SK-MEL-5 (cell line): ENCODE data around the gene APOC3. TPM values are rescaled to one million over a fixed set of nuclear protein-coding genes. Genes with fewer than 3 reads are reported as not detected.
"Not testable (repeated sequence)": the region's sequence is repeated elsewhere in the genome, so short reads cannot be mapped to it uniquely, and the experiment has no call there.

Source experiments
- DNase-seq: peaks from one replicate; pipeline ENCODE4 v3.0.0-alpha.2; 2016; ENCODE audit warnings: low read depth, low spot score
- in situ Hi-C: cut with HindIII; loops from 2 replicates; pipeline ENCODE4 v1.10.0; 2016; ENCODE audit warnings: low sequenced_read_pairs, high pct_unique_total_duplicates, low pct_unique_long_range_greater_than_20kb
- total RNA-seq: library from RNA; depleted of rRNA; stranded (reverse); fragments of >200 nt; shearing (Covaris generic); gene quantifications from 2 replicates; pipeline ENCODE4 v1.2.3, GENCODE V29; 2014

The APOC3 gene
- total RNA-seq, 1 experiment from 2014 or later: not detected

DNA sequence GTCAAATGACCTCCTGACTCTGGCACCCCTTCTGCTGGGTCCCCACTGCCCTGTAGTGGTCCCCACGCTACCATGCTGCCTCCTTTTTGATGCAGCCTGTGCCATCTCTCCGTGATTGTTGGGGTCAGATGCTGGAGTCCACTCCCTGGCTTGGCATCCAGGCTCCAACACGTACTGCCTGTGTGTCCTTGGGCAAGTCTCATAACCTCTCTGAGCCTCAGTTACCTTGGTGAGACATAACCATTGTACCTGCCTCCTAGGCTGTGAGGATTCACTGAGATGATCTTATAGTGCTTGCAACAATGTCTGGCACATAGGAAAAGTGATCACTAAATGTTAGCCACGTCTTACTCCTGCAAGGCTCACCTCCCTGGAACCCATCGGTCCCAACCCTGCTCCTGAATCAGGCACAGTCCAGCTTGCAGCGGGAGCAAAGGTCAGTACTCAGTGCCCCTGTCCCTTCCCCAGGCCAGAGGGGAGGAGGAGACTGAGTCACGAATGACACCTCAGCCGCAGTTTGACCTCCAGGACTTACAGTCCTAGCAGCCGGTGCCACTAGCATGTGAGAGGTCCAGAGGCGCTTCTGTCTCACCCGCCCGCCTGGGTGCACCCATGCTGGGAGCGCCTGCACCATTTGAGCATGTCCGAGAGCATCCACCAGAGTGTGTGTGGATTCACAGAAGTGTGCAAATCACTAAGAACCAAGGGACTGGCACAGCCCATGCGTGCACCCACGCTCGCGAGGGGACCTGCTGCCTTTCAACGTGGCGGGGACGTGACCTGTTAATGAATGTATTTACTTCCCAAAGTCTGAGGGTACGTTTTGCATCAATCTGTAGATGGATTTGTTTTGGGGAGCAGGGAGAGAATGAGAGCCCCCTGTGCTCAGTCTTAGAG, 3.6 kb upstream of the APOC3 start:
- DNase-seq: no peak
- in situ Hi-C loops: no loop called here

- in situ Hi-C loops: no loop called here
- DNase-seq: no peak
These were observed 2.8 kb upstream of the APOC3 start for GRCh38 chr11:116826751-116827431.

DNA sequence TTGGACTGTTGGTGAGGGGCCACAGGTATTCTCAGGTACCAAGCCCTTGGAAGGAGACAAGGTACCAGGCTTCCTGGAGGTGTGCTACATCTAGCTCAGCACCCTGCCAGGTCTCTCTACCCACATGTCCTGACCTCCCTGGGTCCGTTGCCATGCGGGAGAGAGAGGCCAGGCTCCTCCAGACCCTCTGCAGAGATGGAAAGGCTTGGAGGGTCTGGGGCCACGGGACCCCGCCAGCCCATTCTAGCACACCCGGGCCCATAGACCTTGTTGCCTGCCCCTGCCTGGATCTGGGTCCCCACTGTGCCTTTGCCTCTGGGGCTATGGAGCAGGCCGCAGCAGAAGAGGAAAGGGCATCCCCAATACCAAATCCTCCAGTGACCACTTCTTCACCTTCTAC, 2.2 kb upstream of the APOC3 start:
- in situ Hi-C loops: no loop called here
- no peak for DNase-seq

GRCh38 chr11:116828632-116829524, 829 bp upstream of the APOC3 start:
- no peak for DNase-seq
- in situ Hi-C loops: no loop called here

DNA sequence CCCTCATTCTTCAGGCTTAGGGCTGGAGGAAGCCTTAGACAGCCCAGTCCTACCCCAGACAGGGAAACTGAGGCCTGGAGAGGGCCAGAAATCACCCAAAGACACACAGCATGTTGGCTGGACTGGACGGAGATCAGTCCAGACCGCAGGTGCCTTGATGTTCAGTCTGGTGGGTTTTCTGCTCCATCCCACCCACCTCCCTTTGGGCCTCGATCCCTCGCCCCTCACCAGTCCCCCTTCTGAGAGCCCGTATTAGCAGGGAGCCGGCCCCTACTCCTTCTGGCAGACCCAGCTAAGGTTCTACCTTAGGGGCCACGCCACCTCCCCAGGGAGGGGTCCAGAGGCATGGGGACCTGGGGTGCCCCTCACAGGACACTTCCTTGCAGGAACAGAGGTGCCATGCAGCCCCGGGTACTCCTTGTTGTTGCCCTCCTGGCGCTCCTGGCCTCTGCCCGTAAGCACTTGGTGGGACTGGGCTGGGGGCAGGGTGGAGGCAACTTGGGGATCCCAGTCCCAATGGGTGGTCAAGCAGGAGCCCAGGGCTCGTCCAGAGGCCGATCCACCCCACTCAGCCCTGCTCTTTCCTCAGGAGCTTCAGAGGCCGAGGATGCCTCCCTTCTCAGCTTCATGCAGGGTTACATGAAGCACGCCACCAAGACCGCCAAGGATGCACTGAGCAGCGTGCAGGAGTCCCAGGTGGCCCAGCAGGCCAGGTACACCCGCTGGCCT, 641 bp downstream of the APOC3 start:
- in situ Hi-C loops: no loop called here

GRCh38 chr11:116831790-116832349, 2.2 kb downstream of the APOC3 start:
- DNase-seq: no peak
- in situ Hi-C loops: no loop called here

More for the DNA sequence above, 641 bp downstream of the APOC3 start:
- no peak for DNase-seq

DNA sequence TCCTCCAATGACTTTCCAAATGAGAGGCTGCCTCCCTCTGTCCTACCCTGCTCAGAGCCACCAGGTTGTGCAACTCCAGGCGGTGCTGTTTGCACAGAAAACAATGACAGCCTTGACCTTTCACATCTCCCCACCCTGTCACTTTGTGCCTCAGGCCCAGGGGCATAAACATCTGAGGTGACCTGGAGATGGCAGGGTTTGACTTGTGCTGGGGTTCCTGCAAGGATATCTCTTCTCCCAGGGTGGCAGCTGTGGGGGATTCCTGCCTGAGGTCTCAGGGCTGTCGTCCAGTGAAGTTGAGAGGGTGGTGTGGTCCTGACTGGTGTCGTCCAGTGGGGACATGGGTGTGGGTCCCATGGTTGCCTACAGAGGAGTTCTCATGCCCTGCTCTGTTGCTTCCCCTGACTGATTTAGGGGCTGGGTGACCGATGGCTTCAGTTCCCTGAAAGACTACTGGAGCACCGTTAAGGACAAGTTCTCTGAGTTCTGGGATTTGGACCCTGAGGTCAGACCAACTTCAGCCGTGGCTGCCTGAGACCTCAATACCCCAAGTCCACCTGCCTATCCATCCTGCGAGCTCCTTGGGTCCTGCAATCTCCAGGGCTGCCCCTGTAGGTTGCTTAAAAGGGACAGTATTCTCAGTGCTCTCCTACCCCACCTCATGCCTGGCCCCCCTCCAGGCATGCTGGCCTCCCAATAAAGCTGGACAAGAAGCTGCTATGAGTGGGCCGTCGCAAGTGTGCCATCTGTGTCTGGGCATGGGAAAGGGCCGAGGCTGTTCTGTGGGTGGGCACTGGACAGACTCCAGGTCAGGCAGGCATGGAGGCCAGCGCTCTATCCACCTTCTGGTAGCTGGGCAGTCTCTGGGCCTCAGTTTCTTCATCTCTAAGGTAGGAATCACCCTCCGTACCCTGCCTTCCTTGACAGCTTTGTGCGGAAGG, 2.9 kb downstream of the APOC3 start:
- in situ Hi-C loops: no loop called here
- no peak for DNase-seq

GRCh38 chr11:116833491-116833815, 3.7 kb downstream of the APOC3 start:
- no peak for DNase-seq
- in situ Hi-C loops: no loop called here

DNA sequence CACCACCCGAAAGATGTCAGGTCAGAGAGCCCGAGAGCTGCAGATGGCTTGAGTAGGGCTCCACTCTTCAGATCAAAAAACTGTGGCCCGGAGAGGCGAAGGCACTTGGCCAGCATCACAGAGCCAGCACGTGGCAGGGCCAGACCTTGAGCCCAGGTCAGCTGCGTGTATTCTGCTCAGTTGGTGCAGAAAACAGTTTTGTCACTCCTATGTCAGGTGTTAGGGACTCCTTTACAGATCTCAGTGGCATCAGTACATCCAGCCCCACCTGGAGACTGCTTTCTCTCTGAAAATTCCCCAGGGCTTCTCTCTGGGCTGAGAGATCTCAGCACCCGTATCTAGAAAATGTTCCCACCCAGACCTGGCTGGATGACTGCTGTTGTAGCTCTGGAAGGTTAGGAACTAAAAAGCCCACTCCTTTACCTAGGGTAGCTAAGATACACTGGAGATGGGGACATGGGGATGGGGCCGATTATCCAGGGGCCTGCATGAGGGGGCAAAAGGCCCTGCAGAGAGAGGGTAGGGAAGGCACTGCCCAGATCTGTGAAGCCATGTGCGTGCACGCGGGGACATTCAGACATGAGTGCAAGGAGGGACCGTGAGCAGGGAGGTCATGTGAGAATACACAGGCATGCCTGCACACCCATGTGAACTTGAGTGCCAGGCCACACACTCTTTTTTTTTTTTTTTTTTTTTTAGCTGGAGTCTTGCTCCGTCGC, 4.3 kb downstream of the APOC3 start:
- DNase-seq: no peak
- in situ Hi-C loops: no loop called here

- in situ Hi-C loops, DNase-seq: not testable (repeated sequence)
These were observed 4.9 kb downstream of the APOC3 start for GRCh38 chr11:116834535-116835041.

GRCh38 chr11:116835042-116835772, 5.5 kb downstream of the APOC3 start:
- no peak for DNase-seq
- in situ Hi-C loops: no loop called here

GRCh38 chr11:116835791-116836631, 6.3 kb downstream of the APOC3 start:
- peak; percentile 85 for DNase-seq
- in situ Hi-C loops: no loop called here

DNA sequence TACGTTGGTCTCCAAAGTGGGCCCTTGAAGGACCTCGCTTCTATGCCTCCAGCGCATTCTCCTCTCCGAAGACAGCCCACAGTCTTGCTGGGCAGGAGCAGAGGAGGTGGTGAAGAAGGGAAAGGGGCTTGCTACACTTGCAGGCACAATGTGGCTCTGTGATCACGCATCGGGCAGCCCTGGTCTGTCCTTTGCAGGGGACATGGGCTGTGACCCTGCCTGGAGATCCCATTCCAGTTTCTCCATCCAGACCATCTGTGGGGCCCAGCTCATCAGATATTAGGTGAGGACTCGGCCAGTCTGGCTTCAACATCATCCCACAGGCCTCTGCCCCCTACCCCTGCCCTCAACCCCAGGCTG, 6.9 kb downstream of the APOC3 start:
- DNase-seq: no peak
- in situ Hi-C loops: no loop called here
